GM12878 (cell line): Measurements from ENCODE around the gene NAGK.
A peak's percentile ranks its signal among the peaks of the same experiment; 100 is the strongest.
"Not testable (repeated sequence)": the region's sequence is repeated elsewhere in the genome, so short reads cannot be mapped to it uniquely, and the experiment has no call there.

ENCODE experiments used
- CBX5 ChIP-seq: sonication (generic); IDR thresholded peaks from 2 replicates; pipeline ENCODE4 v1.6.1; 2016; ENCODE audit warnings: low read depth, moderate library complexity, mild to moderate bottlenecking, inconsistent platforms
- CEBPB ChIP-seq, 2 experiments: fragments of 150-350 bp in 1 of 2; IDR thresholded peaks; 2 replicates each; pipeline ENCODE4 v1.6.1; 2012 to 2014; ENCODE audit warnings: low read depth in 2 of 2, low read length in 2 of 2, borderline replicate concordance in 1 of 2, inconsistent platforms in 1 of 2
- CHD1 ChIP-seq: IDR thresholded peaks from 2 replicates; pipeline ENCODE4 v1.6.1; 2012; ENCODE audit warnings: low read depth, low read length, improper control_type of control experiment
- EZH2 ChIP-seq: IDR thresholded peaks from 2 replicates; pipeline ENCODE4 v1.6.1; 2012; ENCODE audit warnings: low read depth, mild to moderate bottlenecking, control low read depth, inconsistent platforms, low read length, borderline replicate concordance; ENCODE audit not compliant: control insufficient read depth
- NFYA ChIP-seq: IDR thresholded peaks from 2 replicates; pipeline ENCODE4 v1.6.1; 2011; ENCODE audit warnings: low read depth, mild to moderate bottlenecking, low read length, improper control_type of control experiment, borderline replicate concordance
- PAX8 ChIP-seq: fragments of 450-650 bp; IDR thresholded peaks from 2 replicates; pipeline ENCODE4 v1.6.1; 2017; ENCODE audit warnings: mild to moderate bottlenecking, moderate library complexity
- RB1 ChIP-seq: fragments of 450-650 bp; formaldehyde crosslinking; IDR thresholded peaks from 2 replicates; pipeline ENCODE4 v1.6.1; 2017; ENCODE audit warnings: mild to moderate bottlenecking, borderline replicate concordance
- SMAD1 ChIP-seq: fragments of 450-650 bp; IDR thresholded peaks from 2 replicates; pipeline ENCODE4 v1.6.1; 2018; ENCODE audit warnings: mild to moderate bottlenecking, low read depth; ENCODE audit not compliant: partially characterized antibody
- SUZ12 ChIP-seq: fragments of 200-600 bp; sonication (generic); IDR thresholded peaks from one replicate; pipeline ENCODE4 v1.6.1; 2018; ENCODE audit warnings: antibody characterized with exemption, mild to moderate bottlenecking; ENCODE audit not compliant: unreplicated experiment
- TAF1 ChIP-seq: IDR thresholded peaks from 2 replicates; pipeline ENCODE4 v1.6.1; 2011; ENCODE audit warnings: mild to moderate bottlenecking, low read depth, low read length, borderline replicate concordance
- TARDBP ChIP-seq: IDR thresholded peaks from 2 replicates; pipeline ENCODE4 v1.6.1; 2016; ENCODE audit warnings: borderline replicate concordance
- TF ChIP-seq, protein P1 (sequence below), 3 experiments: IDR thresholded peaks in 2 of 3; conservative IDR thresholded peaks in 1 of 3; 2 replicates each; pipeline ENCODE4 v1.5.1; 2011; ENCODE audit warnings: low read depth in 3 of 3, low read length in 3 of 3, mild to moderate bottlenecking in 3 of 3, control low read depth in 2 of 3, moderate library complexity in 2 of 3, inconsistent platforms in 1 of 3, mixed read lengths in 1 of 3; ENCODE audit not compliant: control insufficient read depth in 2 of 3, insufficient read depth in 1 of 3; ENCODE audit errors: extremely low read depth in 1 of 3
- TF ChIP-seq, protein P2 (sequence below): IDR thresholded peaks from 2 replicates; pipeline ENCODE4 v1.6.1; 2012; ENCODE audit warnings: low read depth, low read length, improper control_type of control experiment

DNA sequence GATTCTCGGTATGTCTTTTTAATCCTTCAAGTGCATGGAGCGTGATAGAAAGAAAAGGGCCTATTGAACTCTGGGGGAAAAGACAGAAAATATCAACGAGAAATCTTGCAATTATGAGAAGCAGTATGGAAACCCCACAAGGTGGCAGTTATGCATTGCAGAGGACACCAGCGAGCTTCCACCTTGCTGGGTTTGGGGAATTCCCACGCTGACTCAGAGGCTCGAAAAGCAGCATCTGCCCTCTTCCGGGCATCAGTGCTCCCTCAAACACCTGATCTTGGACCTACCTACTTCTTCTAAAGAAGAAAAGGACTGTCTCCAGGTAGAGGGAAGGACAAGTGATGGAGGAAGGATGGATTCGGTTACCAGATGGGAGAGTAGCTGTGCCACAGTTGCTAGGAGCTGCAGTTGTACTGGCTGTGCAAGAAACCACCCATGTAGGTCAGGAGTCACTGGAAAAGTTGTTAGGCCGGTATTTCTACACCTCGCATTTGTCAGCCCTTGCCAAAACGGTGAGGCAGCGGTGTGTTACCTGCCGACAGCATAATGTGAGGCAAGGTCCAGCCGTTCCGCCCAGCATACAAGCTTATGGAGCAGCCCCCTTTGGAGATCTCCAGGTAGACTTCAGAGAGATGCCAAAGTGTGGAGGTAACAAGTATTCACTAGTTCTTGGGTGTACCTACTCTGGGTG, 44.8 kb upstream of the NAGK start:
- TF ChIP-seq, protein P1, sequence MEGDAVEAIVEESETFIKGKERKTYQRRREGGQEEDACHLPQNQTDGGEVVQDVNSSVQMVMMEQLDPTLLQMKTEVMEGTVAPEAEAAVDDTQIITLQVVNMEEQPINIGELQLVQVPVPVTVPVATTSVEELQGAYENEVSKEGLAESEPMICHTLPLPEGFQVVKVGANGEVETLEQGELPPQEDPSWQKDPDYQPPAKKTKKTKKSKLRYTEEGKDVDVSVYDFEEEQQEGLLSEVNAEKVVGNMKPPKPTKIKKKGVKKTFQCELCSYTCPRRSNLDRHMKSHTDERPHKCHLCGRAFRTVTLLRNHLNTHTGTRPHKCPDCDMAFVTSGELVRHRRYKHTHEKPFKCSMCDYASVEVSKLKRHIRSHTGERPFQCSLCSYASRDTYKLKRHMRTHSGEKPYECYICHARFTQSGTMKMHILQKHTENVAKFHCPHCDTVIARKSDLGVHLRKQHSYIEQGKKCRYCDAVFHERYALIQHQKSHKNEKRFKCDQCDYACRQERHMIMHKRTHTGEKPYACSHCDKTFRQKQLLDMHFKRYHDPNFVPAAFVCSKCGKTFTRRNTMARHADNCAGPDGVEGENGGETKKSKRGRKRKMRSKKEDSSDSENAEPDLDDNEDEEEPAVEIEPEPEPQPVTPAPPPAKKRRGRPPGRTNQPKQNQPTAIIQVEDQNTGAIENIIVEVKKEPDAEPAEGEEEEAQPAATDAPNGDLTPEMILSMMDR (IDR thresholded peaks at IDR 0.05 in 2 of 3, conservative IDR thresholded peaks at IDR 0.05 in 1 of 3; ENCODE audit: control insufficient read depth in 2 of 3, extremely low read depth in 1 of 3, insufficient read depth in 1 of 3, low read depth in 3 of 3, low read length in 3 of 3) = peak; percentile 46 to 52 (median 48); a peak in 5 of 6 replicates
- TF ChIP-seq, protein P2, sequence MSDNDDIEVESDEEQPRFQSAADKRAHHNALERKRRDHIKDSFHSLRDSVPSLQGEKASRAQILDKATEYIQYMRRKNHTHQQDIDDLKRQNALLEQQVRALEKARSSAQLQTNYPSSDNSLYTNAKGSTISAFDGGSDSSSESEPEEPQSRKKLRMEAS = not testable (repeated sequence)
- not testable (repeated sequence) for TF ChIP-seq RB1; SMAD1; NFYA; SUZ12; CBX5; CHD1; EZH2; TAF1; TARDBP; CEBPB (IDR thresholded peaks at IDR 0.05; ENCODE audit: borderline replicate concordance in 1 of 2, low read depth in 2 of 2, low read length in 2 of 2); PAX8
